PFSK-1 (cell line): ENCODE data around the gene RAPGEF3.

Source experiments
- FOXP2 ChIP-seq: optimal IDR thresholded peaks from 2 replicates; pipeline ENCODE3; 2011; ENCODE audit warnings: borderline replicate concordance, control low read depth, inconsistent platforms; ENCODE audit not compliant: insufficient read depth; ENCODE audit errors: extremely low read length, extremely low read depth
- POLR2AphosphoS5 ChIP-seq: IDR thresholded peaks from 2 replicates; pipeline ENCODE4 v1.6.1; 2012; ENCODE audit warnings: low read depth, mild to moderate bottlenecking, control low read depth, low read length, moderate library complexity
- REST ChIP-seq, 2 experiments: IDR thresholded peaks; 2 replicates each; pipeline versions ENCODE4 v1.6.1 to v1.8.0; 2011 to 2012; ENCODE audit warnings: low read depth in 2 of 2, low read length in 2 of 2, control low read depth in 1 of 2, inconsistent platforms in 1 of 2, mild to moderate bottlenecking in 1 of 2, moderate library complexity in 1 of 2; ENCODE audit not compliant: insufficient read depth in 1 of 2
- SIN3A ChIP-seq: IDR thresholded peaks from 2 replicates; pipeline ENCODE4 v1.6.1; 2012; ENCODE audit warnings: mild to moderate bottlenecking, low read length, moderate library complexity, borderline replicate concordance; ENCODE audit not compliant: insufficient read depth
- TAF1 ChIP-seq: IDR thresholded peaks from 2 replicates; pipeline ENCODE4 v1.6.1; 2012; ENCODE audit warnings: low read length, control low read depth, borderline replicate concordance; ENCODE audit not compliant: insufficient read depth

RAPGEF3 gene

GRCh38 chr12:47800582-47800981 is 41.9 kb upstream of the RAPGEF3 start:
- TF ChIP-seq POLR2AphosphoS5 = no peak
- no peak for TF ChIP-seq FOXP2
- TF ChIP-seq SIN3A = no peak

- TF ChIP-seq FOXP2 (no peak), REST (IDR thresholded peaks at IDR 0.05; ENCODE audit: insufficient read depth in 1 of 2, low read depth in 2 of 2, low read length in 2 of 2) (no peak), SIN3A (no peak), TAF1 (no peak)
Observed at GRCh38 chr12:47799357-47799955, 40.8 kb upstream of the RAPGEF3 start.

GRCh38 chr12:47798382-47798948 is 39.8 kb upstream of the RAPGEF3 start:
- TF ChIP-seq FOXP2 (no peak), REST (IDR thresholded peaks at IDR 0.05; ENCODE audit: insufficient read depth in 1 of 2, low read depth in 2 of 2, low read length in 2 of 2) (no peak), SIN3A (no peak), TAF1 (no peak), POLR2AphosphoS5 (no peak)

GRCh38 chr12:47797441-47797840 is 38.8 kb upstream of the RAPGEF3 start:
- TF ChIP-seq FOXP2 = no peak
- no peak for TF ChIP-seq REST (IDR thresholded peaks at IDR 0.05; ENCODE audit: insufficient read depth in 1 of 2, low read depth in 2 of 2, low read length in 2 of 2)
- no peak for TF ChIP-seq SIN3A
- TF ChIP-seq POLR2AphosphoS5 = no peak
- TF ChIP-seq TAF1 = no peak

- TF ChIP-seq POLR2AphosphoS5 = no peak
- no peak for TF ChIP-seq REST (IDR thresholded peaks at IDR 0.05; ENCODE audit: insufficient read depth in 1 of 2, low read depth in 2 of 2, low read length in 2 of 2)
- TF ChIP-seq TAF1 = no peak
Observed at GRCh38 chr12:47795814-47796411, 37.2 kb upstream of the RAPGEF3 start.
